ENCODE results near the gene PPP1R14C.

DNA sequence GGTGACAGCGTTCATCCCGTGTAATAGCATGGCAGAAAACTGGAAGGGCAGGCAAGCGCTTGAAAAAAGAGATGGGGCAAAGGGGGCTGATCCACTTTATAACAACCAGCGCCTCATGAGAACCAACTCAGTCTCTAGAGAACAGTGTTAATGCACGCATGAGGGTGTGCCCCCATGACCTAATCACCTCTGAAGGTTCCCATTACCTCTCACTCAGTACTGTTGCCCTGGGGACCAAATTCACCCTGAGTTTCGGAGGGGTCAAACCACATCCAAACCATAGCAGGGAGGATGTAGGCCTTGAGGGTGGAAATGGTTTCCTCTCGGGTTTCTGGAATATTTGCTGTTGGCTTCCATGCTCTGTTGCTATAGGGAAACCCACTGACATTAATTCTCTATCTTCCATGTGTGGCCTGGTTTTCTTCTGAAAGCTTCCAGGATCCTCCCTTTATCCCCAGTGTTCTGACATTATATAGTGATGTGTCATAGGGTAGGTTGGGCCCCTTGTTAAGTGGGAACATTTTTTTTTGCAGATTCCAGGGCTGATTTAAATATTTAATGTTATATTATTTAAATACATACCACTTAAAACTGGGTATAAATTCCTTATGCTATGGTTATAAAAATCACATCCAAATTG, 65.2 kb downstream of the PPP1R14C start:
- TF ChIP-seq, protein P1, sequence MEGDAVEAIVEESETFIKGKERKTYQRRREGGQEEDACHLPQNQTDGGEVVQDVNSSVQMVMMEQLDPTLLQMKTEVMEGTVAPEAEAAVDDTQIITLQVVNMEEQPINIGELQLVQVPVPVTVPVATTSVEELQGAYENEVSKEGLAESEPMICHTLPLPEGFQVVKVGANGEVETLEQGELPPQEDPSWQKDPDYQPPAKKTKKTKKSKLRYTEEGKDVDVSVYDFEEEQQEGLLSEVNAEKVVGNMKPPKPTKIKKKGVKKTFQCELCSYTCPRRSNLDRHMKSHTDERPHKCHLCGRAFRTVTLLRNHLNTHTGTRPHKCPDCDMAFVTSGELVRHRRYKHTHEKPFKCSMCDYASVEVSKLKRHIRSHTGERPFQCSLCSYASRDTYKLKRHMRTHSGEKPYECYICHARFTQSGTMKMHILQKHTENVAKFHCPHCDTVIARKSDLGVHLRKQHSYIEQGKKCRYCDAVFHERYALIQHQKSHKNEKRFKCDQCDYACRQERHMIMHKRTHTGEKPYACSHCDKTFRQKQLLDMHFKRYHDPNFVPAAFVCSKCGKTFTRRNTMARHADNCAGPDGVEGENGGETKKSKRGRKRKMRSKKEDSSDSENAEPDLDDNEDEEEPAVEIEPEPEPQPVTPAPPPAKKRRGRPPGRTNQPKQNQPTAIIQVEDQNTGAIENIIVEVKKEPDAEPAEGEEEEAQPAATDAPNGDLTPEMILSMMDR (IDR thresholded peaks at IDR 0.05), result no peak
- no peak for TF ChIP-seq POLR2A (IDR thresholded peaks at IDR 0.05)

Measured in uterus (tissue), 2 donors.